ENCODE measurements around the gene ASIP. TPM values are rescaled to one million over a fixed set of nuclear protein-coding genes. Genes with fewer than 3 reads are reported as not detected.
"Not testable (repeated sequence)": the region's sequence is repeated elsewhere in the genome, so short reads cannot be mapped to it uniquely, and the experiment has no call there.

The ASIP gene
- total RNA-seq, 1 donor from 2014 or later: not detected

DNA sequence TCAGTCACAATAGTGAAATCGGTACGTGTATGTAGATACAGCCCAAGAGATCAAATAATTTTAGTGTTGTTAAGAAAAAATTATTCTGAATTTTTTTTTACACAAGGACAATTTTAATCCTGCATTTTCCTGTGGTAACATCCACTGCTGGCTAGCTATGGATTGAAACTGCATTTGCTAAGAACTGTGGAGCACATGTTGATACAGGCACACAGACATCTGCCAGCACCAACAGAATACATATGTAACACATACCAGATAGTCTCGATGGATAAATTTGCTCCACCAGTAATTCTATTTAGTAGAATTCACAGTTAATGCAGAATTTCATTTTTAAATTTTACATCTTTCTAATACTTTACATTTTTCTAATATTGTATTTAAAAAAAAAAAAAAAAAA, 2.2 kb downstream of the ASIP start:
- H3K36me3 Mint-ChIP-seq (ENCODE audit: low read depth): no peaks in the 10 kb centered on the region
- H3K27ac Mint-ChIP-seq: no peak overlapping the region
- H3K27me3 Mint-ChIP-seq: no peaks in the 10 kb centered on the region
- ChIA-PET CTCF (no interaction called here), POLR2A (no interaction called here)
- no peak overlapping the region for H3K4me3 Mint-ChIP-seq
- H3K9me3 Mint-ChIP-seq: peaks cover 1% of the 10 kb centered on the region
- H3K4me1 Mint-ChIP-seq: peaks cover 30% of the 10 kb centered on the region
- intact Hi-C loops (cut with micrococcal nuclease): no loop called here
- ATAC-seq (ENCODE audit: low read depth) (no peak), DNase-seq (no peak)
- TF ChIP-seq, protein P1, sequence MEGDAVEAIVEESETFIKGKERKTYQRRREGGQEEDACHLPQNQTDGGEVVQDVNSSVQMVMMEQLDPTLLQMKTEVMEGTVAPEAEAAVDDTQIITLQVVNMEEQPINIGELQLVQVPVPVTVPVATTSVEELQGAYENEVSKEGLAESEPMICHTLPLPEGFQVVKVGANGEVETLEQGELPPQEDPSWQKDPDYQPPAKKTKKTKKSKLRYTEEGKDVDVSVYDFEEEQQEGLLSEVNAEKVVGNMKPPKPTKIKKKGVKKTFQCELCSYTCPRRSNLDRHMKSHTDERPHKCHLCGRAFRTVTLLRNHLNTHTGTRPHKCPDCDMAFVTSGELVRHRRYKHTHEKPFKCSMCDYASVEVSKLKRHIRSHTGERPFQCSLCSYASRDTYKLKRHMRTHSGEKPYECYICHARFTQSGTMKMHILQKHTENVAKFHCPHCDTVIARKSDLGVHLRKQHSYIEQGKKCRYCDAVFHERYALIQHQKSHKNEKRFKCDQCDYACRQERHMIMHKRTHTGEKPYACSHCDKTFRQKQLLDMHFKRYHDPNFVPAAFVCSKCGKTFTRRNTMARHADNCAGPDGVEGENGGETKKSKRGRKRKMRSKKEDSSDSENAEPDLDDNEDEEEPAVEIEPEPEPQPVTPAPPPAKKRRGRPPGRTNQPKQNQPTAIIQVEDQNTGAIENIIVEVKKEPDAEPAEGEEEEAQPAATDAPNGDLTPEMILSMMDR (IDR thresholded peaks at IDR 0.05): no peak

DNA sequence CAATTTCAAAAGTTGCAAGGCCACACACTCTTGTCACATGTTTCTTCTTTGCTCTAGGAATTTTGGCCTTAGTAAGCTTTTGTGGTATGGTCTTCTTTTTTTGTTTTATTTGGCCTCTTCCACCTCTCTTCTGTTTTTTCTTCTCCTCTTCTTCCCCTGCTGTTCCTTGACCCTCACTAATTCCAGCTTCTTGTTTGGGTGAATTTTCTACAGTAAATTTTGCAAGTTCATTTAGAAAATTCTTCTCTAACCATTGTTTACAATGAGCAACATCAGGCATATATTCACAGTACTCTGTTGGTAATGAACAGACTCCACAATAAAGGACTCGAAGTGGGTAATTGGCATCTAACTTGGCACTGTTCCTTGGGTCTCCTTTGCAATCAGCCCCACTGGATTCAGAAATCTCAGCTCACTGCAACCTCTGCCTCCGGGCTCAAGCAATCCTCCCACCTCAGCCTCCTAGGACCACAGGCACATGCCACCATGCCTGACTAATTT, 5.0 kb downstream of the ASIP start:
- TF ChIP-seq, protein P1 (IDR thresholded peaks at IDR 0.05): no peak
- Mint-ChIP-seq H3K9me3 (no peaks in the 10 kb centered on the region), H3K4me3 (no peak overlapping the region), H3K36me3 (ENCODE audit: low read depth) (no peaks in the 10 kb centered on the region), H3K27me3 (no peaks in the 10 kb centered on the region), H3K4me1 (peaks cover 18% of the 10 kb centered on the region), H3K27ac (no peak overlapping the region)
- intact Hi-C loops (cut with micrococcal nuclease): no loop called here
- ChIA-PET POLR2A (no interaction called here), CTCF (no interaction called here)
- no peak for DNase-seq
- no peak for ATAC-seq (ENCODE audit: low read depth)

- TF ChIP-seq, protein P1 (IDR thresholded peaks at IDR 0.05): no peak
- Mint-ChIP-seq H3K27ac (no peak overlapping the region), H3K27me3 (no peaks in the 10 kb centered on the region), H3K4me1 (peaks cover 5% of the 10 kb centered on the region), H3K4me3 (no peak overlapping the region), H3K9me3 (no peaks in the 10 kb centered on the region), H3K36me3 (ENCODE audit: low read depth) (no peaks in the 10 kb centered on the region)
- ATAC-seq (ENCODE audit: low read depth) (peak; percentile 45), DNase-seq (no peak)
- intact Hi-C loops (cut with micrococcal nuclease): no loop called here
- POLR2A ChIA-PET: interaction anchor here (0.6 to 0.8 kb wide), 2 partner anchors 9 to 21 kb away, joined by 3 to 6 read pairs; no protein-coding TSS in a partner anchor
- CTCF ChIA-PET: interaction anchor here (1.9 kb wide), 1 partner anchor 64 kb away, joined by 4 read pairs; no protein-coding TSS in a partner anchor
These were observed 8.1 kb downstream of the ASIP start for GRCh38 chr20:34249291-34249690.

GRCh38 chr20:34250005-34250404, 8.8 kb downstream of the ASIP start:
- POLR2A ChIA-PET: no interaction called here
- CTCF ChIA-PET: no interaction called here
- intact Hi-C loops (cut with micrococcal nuclease): no loop called here

DNA sequence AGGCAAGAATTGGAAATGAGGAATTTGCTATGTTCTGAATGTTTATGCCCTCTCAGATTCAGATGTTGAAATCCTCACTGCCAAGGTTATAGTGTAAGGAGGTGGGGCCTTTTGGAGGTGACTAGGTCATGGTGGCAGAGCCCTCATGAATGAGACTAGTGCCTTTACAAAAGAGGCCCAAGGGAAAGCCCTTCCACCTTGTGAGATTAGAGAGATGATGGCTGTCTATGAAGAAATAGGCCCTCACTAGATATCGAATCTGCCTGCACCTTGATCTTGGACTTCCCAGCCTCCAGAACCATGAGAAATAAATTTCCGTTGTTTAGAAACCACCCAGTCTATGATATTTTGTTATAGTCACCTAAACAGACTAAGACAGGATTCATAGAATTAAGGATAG, 10.4 kb downstream of the ASIP start:
- H3K27me3 Mint-ChIP-seq: no peaks in the 10 kb centered on the region
- H3K4me1 Mint-ChIP-seq: peaks cover 5% of the 10 kb centered on the region
- no peak for ATAC-seq (ENCODE audit: low read depth)
- intact Hi-C loops (cut with micrococcal nuclease): no loop called here
- H3K27ac Mint-ChIP-seq: no peak overlapping the region
- no peak overlapping the region for H3K4me3 Mint-ChIP-seq
- H3K9me3 Mint-ChIP-seq: no peaks in the 10 kb centered on the region
- TF ChIP-seq, protein P1 (IDR thresholded peaks at IDR 0.05): no peak
- ChIA-PET CTCF (no interaction called here), POLR2A (no interaction called here)
- DNase-seq: no peak
- no peaks in the 10 kb centered on the region for H3K36me3 Mint-ChIP-seq (ENCODE audit: low read depth)

More at GRCh38 chr20:34250005-34250404, 8.8 kb downstream of the ASIP start:
- DNase-seq (no peak), ATAC-seq (ENCODE audit: low read depth) (no peak)
- Mint-ChIP-seq H3K36me3 (ENCODE audit: low read depth) (no peaks in the 10 kb centered on the region), H3K9me3 (no peaks in the 10 kb centered on the region), H3K27ac (no peak overlapping the region), H3K4me3 (no peak overlapping the region), H3K4me1 (peaks cover 5% of the 10 kb centered on the region), H3K27me3 (no peaks in the 10 kb centered on the region)
- TF ChIP-seq, protein P1 (IDR thresholded peaks at IDR 0.05): no peak

DNA sequence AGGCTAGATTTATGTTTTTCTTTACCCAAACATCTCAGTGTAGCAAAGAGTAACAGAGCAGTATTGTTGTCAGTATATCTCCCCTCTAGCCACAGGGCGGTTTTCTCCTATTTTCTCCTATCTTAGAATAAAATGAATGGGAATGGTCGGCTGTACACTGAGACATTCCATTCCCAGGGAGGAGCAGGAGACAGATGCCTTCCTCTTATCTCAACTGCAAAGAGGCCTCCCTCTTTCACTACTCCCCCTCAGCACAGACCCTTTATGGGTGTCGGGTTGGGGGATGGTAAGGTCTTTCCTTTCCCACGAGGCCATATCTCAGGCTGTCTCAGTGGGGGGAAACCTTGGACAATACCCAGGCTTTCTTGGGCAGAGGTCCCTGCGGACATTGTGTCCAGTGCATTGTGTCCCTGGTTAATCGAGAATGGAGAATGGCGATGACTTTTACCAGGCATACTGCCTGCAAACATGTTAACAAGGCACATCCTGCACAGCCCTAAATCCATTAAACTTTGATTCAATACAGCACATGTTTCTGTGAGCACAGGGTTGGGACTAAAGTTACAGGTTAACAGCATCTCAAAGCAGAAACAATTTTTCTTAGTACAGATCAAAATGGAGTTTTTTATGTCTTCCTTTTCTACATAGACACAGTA, 11.3 kb downstream of the ASIP start:
- H3K27ac Mint-ChIP-seq; H3K4me3 Mint-ChIP-seq; H3K4me1 Mint-ChIP-seq; H3K27me3 Mint-ChIP-seq; CTCF ChIA-PET; intact Hi-C loops (cut with micrococcal nuclease); H3K9me3 Mint-ChIP-seq; DNase-seq; H3K36me3 Mint-ChIP-seq (ENCODE audit: low read depth); ATAC-seq (ENCODE audit: low read depth): not testable (repeated sequence)
- POLR2A ChIA-PET: interaction anchor here (0.6 kb wide), 1 partner anchor 92 kb away, joined by 7 read pairs; no protein-coding TSS in a partner anchor
